Mesothelial cell of epicardium (in vitro differentiated cells): ENCODE results near the gene PLEKHH1. TPM values are rescaled to one million over a fixed set of nuclear protein-coding genes. Genes with fewer than 3 reads are reported as not detected.
A peak's percentile ranks its signal among the peaks of the same experiment; 100 is the strongest.

Experiments
- DNase-seq, 2 experiments: peaks; one replicate each; pipeline ENCODE4 v3.0.0; 2021; ENCODE audit warnings: low spot score in 2 of 2; ENCODE audit not compliant: unreplicated experiment in 2 of 2
- H3K27ac Mint-ChIP-seq: 2 replicates; pipeline ENCODE4 v1.8.0; 2021; ENCODE audit warnings: mixed read lengths
- H3K27me3 Mint-ChIP-seq: 2 replicates; pipeline ENCODE4 v1.8.0; 2021; ENCODE audit warnings: low read depth, mixed read lengths
- H3K36me3 Mint-ChIP-seq: 2 replicates; pipeline ENCODE4 v1.8.0; 2021; ENCODE audit warnings: mixed read lengths
- H3K4me1 Mint-ChIP-seq: 2 replicates; pipeline ENCODE4 v1.8.0; 2021; ENCODE audit warnings: mixed read lengths
- H3K4me3 Mint-ChIP-seq: 2 replicates; pipeline ENCODE4 v1.8.0; 2021; ENCODE audit warnings: mild to moderate bottlenecking, moderate library complexity, mixed read lengths
- H3K9me3 Mint-ChIP-seq: 2 replicates; pipeline ENCODE4 v1.8.0; 2021; ENCODE audit warnings: mixed read lengths
- total RNA-seq: library from RNA; stranded (reverse); gene quantifications from 3 replicates; pipeline ENCODE4 v1.2.1, GENCODE V29; 2021
- TF ChIP-seq, protein P1 (sequence below): fragments of 200-600 bp; sonication (generic); IDR thresholded peaks from one replicate; pipeline ENCODE4 v1.5.0; 2021; ENCODE audit warnings: antibody characterized with exemption; ENCODE audit not compliant: unreplicated experiment

The PLEKHH1 gene
- total RNA-seq, 1 donor from 2014 or later, result 21.4 TPM

DNA sequence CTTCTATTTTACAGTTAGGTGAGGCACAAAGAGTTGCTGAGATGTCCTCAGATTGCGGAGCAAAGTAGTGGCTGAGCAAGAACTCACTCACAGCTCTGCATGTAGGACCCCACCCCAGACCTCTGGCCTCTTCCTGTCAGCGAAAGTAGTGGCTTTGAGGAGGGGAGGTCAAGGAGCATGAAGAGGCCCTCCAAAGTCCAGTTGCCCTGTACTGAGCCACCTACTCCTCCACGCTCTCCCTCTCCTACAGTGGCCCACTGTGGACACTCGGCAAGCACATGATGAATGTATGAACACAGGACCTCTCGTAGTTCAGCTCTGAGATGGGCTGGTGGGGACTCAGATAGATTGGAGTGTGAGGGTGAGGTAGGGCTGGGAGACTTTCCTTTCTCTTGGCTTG lies 5.3 kb upstream of the PLEKHH1 start:
- Mint-ChIP-seq H3K4me3 (no peak overlapping the region), H3K27ac (no peak overlapping the region), H3K27me3 (peaks cover 43% of the 10 kb centered on the region), H3K9me3 (no peaks in the 10 kb centered on the region), H3K4me1 (peaks cover 5% of the 10 kb centered on the region), H3K36me3 (no peaks in the 10 kb centered on the region)
- DNase-seq, result no peak
- TF ChIP-seq, protein P1, sequence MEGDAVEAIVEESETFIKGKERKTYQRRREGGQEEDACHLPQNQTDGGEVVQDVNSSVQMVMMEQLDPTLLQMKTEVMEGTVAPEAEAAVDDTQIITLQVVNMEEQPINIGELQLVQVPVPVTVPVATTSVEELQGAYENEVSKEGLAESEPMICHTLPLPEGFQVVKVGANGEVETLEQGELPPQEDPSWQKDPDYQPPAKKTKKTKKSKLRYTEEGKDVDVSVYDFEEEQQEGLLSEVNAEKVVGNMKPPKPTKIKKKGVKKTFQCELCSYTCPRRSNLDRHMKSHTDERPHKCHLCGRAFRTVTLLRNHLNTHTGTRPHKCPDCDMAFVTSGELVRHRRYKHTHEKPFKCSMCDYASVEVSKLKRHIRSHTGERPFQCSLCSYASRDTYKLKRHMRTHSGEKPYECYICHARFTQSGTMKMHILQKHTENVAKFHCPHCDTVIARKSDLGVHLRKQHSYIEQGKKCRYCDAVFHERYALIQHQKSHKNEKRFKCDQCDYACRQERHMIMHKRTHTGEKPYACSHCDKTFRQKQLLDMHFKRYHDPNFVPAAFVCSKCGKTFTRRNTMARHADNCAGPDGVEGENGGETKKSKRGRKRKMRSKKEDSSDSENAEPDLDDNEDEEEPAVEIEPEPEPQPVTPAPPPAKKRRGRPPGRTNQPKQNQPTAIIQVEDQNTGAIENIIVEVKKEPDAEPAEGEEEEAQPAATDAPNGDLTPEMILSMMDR, result no peak

DNA sequence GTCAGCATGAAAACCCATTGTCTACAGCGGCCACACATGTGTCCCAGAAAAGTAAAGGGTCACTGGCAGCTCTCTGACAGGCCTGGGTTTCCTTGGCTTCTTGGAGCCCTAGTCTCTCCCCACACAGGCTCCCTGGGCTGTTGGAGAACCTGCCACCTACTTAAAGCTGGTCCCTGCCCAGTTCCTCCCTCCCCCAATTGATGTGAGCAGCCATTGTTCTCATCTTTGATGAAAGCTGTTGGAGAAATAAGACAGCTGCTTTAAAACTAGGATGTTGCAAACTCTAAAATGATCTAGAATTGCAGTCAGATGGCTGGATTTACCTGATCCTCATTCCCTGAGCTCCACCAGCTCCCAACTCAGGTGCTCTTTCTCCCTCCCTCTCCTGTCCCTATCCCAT lies 4.8 kb upstream of the PLEKHH1 start:
- H3K4me3 Mint-ChIP-seq, result no peak overlapping the region
- TF ChIP-seq, protein P1, result no peak
- H3K36me3 Mint-ChIP-seq, result no peaks in the 10 kb centered on the region

DNA sequence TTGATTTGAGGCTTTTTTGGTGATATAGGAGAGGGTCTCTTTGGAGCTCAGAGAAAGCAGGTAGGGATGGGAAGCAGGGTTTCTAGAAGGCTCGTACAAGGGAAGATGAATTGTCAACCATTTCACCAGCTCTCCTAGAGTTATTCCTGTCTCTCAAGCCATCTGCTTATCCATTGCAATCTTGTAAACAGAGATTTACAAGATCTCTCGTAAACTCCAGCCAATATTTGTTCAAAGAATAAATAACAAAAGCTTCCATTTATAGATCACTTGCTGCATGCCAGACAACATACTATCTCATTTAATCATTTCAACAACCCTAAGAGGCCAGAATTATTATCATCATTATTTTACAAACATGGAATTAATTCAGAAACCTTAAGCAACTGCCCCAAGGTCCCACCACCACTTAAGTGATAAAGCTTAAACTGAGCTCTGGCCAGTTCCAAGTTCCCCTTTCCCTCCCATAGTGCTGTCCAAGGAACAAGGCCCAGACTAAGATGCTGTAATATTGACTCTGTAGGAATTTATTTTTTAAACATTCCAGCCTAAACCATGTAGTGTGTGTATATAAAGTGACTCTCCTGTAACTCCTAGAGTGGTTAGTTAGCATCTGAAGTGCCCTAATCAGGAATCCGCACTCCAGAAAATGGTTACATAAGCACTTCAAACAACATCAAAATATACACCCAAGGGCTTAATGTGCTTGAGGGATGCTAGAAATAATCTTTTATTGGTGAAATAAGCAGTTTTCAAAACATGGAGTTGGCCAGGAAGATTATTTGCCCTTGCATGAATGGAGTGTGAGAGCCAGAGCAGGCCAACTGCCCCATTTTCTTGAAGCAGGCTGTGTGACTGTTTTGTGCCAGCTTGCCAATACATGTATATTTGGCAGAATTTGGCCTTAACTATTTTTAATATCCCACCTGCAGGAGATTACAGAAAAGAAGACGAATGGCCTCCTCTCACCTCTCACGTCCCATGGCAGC lies 2.8 kb upstream of the PLEKHH1 start:
- peaks cover 5% of the 10 kb centered on the region for H3K4me1 Mint-ChIP-seq
- peaks cover 29% of the 10 kb centered on the region for H3K27me3 Mint-ChIP-seq
- no peak for DNase-seq
- H3K4me3 Mint-ChIP-seq, result no peak overlapping the region
- H3K27ac Mint-ChIP-seq, result no peak overlapping the region
- no peaks in the 10 kb centered on the region for H3K36me3 Mint-ChIP-seq
- TF ChIP-seq, protein P1, result no peak
- no peaks in the 10 kb centered on the region for H3K9me3 Mint-ChIP-seq

More for the DNA sequence above, 4.8 kb upstream of the PLEKHH1 start:
- no peaks in the 10 kb centered on the region for H3K9me3 Mint-ChIP-seq
- peaks cover 40% of the 10 kb centered on the region for H3K27me3 Mint-ChIP-seq
- H3K4me1 Mint-ChIP-seq, result peaks cover 5% of the 10 kb centered on the region
- no peak overlapping the region for H3K27ac Mint-ChIP-seq
- no peak for DNase-seq

DNA sequence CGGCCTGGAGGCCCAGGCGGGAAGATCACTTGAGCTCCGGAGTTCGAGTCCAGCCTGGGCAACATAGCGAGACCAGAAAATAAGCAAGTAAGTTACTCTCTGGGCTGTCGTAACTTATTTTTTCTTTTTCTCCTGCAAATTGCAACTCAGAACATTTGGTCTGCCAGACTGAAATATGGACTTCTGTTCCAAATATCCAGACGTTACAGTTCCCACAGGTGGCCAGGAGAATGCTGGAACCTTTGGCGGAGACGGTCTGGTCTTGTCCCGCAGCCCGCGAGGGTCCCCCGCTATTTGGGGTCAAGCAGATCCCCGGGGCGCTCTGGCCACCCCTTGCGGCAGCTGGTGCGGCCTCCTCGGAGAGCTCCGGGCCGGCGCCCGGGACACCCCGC lies 488 bp upstream of the PLEKHH1 start:
- no peaks in the 10 kb centered on the region for H3K36me3 Mint-ChIP-seq
- peaks cover 21% of the 10 kb centered on the region for H3K27me3 Mint-ChIP-seq
- DNase-seq, result no peak
- H3K9me3 Mint-ChIP-seq, result no peaks in the 10 kb centered on the region
- H3K27ac Mint-ChIP-seq, result peak overlapping the region; percentile 30
- TF ChIP-seq, protein P1, result no peak
- peak overlapping the region; percentile 67 for H3K4me3 Mint-ChIP-seq
- peaks cover 5% of the 10 kb centered on the region for H3K4me1 Mint-ChIP-seq

DNA sequence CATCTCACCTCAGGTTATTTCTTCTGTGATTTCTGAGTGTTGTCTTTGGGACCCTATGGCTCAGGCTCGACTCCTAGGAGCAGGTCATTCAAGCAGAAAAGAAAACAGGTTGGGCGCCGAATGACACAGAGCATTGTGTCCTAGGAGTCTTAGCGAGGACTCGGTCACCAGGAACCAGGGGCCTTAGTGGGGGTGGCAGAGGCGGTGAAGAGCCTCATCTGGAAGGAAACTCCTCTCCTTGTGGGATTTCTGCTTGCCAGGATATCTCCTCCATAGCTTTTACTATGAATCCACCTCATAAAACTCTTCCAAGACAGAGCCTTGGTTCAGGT lies 630 bp downstream of the PLEKHH1 start:
- TF ChIP-seq, protein P1, result no peak
- no peak for DNase-seq
- peaks cover 12% of the 10 kb centered on the region for H3K27me3 Mint-ChIP-seq
- H3K9me3 Mint-ChIP-seq, result no peaks in the 10 kb centered on the region
- no peaks in the 10 kb centered on the region for H3K36me3 Mint-ChIP-seq
- peak overlapping the region; percentile 91 for H3K27ac Mint-ChIP-seq
- peaks cover 5% of the 10 kb centered on the region for H3K4me1 Mint-ChIP-seq
- H3K4me3 Mint-ChIP-seq, result peak overlapping the region; percentile 81
